Fibroblast of peridontal ligament (primary cell): ENCODE results near the gene NINJ1.

Source experiments
- DNase-seq: peaks from one replicate; pipeline ENCODE4 v3.0.0-alpha.2; 2010; ENCODE audit errors: extremely low read depth

Gene NINJ1, protein sequence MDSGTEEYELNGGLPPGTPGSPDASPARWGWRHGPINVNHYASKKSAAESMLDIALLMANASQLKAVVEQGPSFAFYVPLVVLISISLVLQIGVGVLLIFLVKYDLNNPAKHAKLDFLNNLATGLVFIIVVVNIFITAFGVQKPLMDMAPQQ

DNA sequence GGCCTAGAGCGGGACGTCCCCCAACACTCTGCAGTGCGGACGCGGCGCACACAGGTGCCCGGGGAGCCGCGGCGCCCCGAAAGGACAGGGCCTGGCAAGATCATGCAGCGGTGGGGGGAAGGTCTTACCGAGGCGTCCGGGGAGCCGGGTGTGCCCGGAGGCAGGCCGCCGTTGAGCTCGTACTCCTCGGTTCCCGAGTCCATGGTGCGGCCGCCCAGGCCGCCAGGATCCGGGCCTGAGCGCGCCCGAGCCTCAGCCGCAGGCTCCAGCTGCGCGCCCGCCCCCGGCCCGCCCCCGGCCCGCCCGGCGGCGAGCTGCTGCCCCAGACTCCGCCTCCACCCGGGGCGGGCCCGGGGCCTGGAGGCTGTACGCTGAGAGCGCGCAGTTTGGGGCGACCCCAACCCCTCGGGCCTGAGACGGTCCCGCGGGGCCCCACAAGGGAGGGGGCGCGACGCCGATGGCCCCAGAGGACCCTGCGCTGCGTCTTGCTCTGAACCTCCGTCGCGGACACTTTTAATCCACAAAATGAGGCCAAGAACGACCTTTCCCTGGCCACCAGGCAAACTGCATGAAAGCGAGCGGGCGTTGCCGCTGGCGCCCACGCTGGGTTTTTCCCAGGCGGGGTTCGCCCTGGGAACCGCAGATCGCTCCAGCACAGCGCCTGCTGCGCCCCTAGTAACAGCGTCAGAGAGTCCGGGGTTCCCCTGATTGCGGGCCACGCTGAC lies at the start of gene NINJ1:
TSS of gene NINJ1 (minus strand) at position 237 of the 725 bp plus-strand sequence. CDS start at position 203, 34 bp downstream.
- peak; percentile 56 for DNase-seq

DNA sequence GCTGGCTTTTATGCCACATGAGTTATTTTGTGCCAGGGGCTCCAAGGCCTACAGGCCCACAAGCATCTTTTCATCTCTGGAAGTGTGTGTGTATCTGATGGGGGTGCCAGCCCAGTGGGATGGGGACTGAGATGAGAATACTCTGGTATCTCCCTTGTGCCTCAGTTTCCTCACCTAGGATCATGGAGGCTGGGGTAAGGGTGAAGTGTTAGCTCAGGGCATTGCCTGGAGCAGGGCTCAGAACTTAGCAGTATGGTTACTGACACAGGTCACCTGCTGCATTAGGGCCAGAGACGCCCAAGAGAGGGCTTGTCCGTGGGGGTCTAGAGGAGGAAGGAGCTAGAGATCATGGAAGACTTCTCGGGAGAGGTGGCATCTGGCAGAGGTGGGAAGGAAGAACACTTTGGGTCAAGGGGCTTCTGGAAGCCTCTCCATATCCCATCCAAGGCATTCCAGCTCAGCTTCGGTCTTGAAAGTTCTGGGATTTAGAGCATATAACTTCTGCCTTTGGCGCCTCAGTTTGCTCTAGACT lies 49.1 kb upstream of the NINJ1 start:
- no peak for DNase-seq

DNA sequence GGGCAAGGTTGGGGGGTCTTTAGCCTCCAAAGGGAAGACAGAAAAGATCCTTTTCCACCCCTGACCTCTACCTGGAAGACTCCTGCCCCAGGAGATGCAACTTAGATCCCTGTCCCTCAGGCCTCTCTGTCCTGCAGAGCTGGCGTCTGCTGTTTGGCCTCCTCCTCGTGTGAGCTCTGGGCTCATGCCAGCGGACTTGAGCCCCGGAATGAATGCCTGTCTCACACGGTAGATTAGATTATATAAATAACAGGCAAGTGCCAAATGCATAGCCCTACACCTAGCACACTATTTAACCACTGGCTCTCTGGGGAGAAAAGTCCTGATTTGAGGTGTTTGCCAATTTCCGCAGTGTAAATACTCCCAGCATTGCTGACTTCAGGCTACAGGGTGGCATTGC lies 48.5 kb upstream of the NINJ1 start:
- DNase-seq, result no peak

DNA sequence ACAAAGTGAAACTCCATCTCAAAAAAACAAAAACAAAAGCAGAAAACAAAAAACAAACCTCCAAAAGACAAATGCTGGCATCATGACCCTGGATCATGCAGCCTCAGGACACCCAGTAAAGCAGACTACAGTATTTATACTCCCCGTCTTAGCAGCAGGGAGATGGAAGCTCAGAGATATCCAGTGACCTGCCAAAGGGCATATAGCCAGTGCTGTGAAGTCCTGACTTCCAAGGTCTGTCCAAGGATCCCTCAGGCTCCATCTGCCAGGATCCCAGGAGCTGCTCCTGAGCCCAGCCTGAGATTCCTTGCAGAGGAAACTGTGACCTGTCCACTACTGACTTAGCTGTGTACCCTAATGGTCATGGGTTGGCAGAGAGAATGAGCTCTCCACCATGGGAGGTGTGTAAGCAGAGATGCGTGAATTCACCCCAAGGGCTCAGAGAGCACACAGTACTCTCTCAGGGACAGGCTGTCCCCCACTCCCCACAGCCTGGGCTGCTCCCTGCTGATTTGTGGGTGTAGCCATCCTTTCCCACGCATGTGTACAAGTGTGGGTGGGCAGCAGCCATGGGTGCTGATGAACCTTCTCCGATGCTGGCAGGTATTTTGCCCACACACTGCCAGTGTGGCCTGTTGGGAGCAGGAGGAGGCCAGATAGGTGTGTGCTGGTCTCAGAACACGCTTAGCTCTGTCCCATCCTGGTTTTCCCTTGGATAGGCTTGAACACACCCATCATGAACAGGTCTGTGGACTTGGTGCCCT lies 47.8 kb upstream of the NINJ1 start:
- DNase-seq, result no peak

DNA sequence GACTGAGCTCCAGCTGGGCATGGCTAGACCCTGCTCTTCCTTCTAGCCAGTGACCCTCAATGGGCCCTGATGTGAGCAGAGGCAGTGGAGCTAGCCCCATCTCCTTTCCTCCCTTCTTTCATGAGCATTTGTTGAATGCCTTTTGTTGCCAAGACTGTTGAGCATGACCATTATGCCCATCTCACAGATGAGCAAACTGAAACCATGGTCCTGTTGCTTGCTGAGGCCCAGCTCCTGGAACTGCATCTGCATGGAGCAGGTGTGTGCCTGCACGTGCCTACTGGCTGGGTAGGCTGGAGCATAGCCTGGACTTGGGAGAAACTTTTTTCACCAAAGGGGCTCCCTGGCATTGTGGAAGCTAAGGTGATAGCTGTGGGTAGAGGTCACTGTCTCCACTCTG lies 46.9 kb upstream of the NINJ1 start:
- no peak for DNase-seq

DNA sequence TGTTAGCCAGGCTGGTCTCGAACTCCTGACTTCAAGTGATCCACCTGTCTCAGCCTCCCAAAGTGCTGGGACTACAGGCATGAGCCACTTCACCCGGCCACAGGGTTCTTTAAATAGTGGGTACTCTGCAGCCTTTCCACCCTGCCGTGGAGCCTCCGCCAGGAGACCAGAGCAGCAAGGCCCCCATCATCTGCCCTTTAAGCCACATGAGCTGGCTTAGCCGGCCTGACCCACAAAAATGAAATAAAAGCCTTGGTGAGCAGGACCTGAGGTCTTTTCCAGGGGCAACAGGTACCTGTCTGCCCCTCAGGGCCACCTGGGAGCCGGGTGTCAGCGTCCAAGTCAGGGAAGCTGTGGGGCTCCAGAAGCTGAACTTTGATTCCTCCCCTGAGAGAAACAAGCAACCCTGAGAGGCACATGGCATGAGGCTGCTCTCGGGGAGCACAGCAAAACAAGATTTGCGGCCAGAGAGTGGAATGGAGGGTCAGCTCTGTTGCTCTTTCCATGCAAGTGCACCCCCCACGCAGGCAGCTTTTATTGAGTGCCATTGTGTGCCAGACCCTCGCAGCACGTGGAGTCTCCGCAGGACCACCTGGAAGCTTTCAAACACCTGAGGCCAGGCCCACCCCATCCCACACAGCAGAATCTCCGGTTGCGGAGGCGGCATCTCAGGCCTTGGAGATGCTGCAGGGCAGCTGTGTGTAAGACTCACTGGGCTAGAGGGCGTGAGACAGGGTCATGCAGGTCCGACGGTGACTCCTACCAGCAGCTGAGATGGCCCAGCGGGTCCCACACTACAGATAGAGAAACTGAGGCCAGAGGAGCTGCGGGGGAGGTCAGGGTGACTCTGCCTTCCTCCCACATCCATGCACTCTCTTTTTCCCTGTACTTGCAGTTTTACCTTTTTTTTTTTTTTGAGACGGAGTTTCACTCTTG lies 45.1 kb upstream of the NINJ1 start:
- no peak for DNase-seq

DNA sequence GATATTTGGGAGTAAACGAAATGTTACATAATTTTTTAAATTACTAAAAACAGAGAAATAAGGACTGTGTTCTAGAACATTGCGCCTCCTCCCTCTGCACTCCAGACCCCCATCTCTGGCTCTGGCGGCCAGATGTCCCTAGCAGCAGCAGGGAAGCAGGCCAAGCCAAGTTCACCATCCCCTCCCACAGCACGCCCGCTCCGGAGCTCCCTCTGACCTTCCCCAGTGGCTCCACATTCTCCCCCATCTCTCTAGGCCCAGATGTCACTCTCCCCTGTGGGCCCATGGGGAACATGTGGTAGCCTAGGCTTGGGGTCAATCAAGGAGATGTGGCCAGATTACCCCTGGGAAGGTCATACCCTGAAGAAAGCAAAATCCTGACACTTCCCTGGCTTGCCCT lies 43.6 kb upstream of the NINJ1 start:
- no peak for DNase-seq

DNA sequence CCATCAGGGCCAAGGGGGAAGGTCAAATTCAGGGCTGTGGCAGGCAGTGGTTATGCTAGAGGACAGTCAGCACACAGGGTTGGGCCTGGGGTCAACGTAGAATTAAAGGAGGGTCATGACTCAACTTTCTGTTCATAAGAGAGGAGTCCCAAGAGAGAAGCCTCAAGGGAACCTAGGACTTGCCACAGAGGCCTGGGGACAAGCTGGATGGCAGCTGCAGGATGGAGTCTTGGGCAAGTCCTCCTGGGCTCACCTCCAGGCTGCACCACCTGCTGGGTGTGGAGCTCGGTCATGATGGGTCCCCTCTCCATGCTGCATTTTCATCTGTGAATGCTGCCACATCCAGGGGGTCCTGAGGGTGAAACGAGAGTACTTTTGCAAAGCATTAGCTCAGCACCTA lies 40.9 kb upstream of the NINJ1 start:
- no peak for DNase-seq

DNA sequence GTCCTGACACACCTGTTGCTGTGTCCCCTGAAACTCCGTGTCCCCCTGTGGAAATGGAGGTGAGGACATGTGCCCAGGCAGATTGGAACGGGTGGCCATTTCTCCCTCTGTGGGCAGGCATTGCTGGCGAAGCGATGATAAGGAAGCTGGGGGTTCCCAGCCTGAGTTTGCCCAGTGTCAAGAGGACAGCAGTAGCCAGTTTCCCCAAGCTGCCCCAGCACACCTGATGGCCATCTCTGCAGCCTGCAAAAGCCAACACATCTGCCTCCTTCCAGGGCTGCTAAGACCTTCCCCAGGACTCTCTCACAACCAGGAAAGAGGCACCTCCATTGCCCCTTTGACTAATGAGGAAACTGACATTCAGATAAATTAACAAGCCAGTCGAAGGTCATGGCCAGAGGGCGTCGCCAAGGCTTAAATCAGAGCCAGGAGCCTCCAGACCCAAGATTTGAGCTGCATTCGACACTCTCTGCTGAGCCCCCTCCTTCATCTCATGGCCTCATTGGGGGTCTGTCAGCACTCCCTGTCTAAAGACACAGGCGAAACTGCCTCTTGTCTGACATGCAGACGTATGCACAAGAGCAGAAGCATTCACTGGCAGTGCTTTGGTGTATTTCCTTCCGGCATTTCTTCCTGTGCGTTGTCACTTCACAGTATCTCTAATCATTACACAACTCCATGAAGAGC lies 39.5 kb upstream of the NINJ1 start:
- DNase-seq, result no peak

DNA sequence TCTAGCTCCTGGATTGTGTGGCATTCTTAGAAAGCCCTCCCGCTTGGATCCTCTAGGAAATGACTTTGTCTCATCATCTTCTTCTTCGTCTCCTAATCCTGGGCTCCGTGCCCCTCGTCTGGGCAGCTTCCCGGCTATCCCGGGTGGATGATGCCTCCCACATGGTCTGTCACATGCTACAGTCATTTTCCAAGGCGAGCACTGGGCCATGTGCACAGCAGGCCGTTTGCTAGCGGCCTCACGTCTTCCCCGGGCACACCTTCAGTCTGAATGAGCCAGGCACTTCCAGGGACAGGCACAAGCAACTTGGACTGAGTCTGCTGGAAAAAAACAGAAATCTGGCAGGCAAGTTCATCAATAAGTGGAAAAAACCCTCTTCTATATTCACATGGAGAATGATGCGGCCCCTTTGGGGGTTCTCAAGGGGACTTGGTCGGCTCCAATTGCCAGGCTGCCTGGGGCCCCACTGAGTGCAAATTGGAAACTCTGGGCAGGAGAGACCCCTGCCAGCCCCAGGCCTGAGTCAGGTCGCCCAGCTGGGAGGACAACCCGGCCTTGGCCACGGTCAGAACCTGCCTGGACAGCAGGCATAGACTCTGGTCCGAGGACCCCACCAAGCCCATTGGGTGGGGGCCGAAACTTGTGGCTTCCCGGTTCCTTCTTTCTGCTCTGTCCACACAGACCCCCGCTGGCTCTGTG lies 38.8 kb upstream of the NINJ1 start:
- no peak for DNase-seq

DNA sequence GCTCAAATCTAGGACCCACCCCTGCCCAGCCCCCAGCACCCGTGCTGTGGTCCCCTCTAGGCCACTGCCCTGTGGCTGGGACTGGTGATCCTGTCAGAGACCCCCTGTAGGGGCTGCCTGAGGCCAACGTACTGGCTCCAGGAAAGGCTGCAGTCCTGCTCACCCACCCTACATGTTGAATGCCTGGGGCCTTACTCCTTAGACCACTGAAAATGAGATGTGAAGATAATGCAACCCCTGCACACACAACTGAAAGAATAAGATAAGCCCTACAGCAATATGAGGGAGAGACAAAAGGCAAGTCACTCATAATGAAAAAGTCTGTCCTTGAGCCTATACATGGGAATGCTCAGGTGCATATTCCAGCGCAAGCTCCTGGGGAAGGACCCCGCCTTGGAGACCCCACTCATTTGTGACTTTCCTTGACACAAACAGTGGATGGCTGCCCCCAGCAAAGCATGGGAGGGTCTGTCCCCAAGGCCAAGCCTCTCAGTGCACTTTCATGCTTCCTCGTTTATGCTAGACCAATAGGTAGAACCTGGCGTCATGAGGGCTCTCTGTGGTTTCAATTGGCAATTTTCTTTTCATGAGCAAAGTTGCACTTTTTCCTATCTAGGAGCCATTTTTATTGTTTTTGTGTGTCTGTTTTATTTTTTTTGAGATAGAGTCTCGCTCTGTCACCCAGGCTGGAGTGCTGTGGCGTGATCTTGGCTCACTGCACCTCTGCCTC lies 37.4 kb upstream of the NINJ1 start:
- no peak for DNase-seq

DNA sequence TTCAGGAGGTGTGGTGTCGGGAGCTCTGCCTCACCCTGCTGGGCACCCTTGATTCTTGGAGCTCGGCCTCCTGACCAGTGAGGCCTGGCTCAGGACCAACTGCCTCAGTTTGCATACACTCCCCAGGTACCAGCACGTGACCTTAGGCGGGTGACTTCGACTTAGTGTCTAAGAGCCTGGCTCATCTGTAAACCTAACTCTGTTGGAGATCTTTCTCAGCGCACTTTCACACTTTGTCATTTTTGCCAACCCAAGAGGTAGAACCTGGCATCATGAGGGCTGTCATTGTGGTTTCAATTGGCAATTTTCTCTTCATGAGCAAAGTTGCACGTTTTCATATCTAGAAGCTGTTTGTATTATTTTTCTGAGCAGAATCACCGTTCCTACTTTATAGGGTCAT lies 36.5 kb upstream of the NINJ1 start:
- no peak for DNase-seq

DNA sequence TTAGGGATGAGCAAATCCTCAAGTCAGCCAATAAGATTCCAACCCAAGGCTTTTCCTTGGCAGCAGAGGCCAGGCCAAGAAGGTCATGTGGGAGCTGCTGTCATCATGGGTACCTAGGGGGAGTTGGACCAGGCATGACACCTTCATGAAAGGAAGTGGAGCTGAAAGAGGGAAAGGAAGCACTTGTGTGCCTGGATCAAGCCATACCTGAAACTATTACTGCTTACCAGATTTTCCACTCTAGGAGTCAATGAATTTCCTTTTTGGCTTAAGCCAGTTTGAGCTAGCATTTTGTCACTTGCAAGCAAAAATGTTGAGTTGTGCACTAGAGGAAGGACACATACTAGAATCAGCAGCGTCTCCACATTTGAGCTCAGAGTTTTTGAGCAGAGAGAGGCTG lies 35.4 kb upstream of the NINJ1 start:
- no peak for DNase-seq

DNA sequence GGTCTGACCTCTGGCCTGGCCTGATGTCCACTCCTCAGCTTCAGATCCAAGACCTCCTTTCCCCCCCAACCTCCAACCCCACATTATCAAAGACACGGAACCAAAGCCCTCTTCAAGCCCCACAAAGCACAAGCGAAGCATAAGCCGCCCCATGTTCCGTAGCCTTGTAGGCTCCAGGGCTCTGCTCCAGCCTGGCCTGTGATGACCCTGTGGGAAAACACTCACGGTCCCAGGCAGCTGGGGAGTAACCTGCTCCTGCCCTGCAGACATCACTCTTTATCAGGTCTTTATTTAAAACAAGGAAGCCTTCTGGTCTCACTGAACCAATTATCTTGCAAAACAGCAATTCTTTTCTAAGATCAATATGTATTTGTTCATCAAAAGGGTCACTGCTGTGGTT lies 34.5 kb upstream of the NINJ1 start:
- no peak for DNase-seq

DNA sequence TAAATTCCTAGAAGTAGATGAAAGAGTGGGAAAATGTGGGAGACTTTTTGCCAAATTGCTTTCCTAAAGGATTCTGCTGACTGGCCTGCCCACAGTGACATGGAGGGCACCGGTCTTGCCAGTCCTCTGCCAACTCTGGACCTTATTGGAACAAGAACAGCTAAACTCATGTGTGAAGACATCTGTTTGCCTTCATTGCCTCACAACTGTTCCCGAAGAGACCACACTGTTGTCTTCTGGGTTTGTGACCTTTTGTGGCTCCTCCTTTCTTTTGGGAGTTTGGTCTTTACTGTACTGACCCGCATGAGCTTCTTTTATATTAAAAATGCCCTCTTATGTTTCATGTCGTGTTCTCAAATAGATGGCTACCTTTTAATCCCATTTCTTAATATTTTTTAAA lies 33.8 kb upstream of the NINJ1 start:
- no peak for DNase-seq

DNA sequence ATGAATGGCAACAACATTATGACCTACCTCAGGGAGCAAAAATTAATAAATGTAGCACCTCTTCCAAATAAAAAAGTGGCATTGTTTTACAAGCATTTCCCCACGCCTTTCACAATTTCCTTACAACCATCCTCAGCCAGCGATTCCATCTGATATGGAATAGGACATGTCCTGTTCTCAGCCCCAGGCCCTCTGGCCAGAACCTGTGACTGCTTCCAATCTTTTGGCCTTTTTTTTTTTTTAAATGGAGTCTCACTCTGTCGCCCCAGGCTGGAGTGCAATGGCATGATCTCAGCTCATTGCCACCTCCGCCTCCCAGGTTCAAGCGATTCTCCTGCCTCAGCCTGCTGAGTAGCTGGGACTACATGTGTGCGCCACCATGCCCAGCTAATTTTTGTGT lies 33.1 kb upstream of the NINJ1 start:
- DNase-seq, result no peak

DNA sequence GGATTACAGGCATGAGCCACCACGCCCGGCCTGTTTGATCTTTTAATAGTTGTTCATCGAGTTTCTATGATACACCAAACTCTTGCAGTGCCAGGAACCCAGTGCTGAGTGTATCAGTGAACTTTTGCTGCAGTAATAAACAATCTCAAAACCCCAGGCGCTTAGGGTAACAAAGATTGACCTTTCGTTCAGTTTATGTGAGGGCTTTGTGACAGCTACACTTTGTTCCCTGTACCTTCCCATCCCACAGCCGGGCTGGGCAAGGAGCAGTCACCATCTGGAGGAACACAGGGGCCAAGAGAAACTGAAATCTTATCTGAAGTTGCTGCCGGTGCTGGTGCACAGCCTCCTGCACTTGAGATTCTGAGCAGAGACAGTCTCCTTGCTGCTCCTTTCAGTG lies 32.6 kb upstream of the NINJ1 start:
- no peak for DNase-seq

DNA sequence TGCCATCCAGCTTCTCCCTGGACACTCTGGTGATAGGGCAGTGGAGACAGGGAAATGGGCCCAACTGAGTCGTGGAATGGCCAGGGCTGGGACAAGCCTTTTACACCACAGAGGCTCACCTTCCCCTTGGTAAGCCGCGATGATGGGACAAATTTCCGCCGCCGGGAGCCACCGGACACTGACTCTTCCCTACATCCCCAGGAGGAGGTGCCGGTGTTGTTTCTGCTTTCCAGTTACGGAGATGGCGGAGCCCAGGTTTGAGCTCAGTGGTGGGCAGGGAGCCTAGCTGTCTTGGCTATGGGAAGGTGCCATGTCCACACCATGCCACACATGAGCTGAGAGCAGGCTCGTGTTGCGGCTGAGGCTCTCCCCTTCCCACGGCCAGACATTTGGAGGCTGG lies 30.0 kb upstream of the NINJ1 start:
- no peak for DNase-seq

DNA sequence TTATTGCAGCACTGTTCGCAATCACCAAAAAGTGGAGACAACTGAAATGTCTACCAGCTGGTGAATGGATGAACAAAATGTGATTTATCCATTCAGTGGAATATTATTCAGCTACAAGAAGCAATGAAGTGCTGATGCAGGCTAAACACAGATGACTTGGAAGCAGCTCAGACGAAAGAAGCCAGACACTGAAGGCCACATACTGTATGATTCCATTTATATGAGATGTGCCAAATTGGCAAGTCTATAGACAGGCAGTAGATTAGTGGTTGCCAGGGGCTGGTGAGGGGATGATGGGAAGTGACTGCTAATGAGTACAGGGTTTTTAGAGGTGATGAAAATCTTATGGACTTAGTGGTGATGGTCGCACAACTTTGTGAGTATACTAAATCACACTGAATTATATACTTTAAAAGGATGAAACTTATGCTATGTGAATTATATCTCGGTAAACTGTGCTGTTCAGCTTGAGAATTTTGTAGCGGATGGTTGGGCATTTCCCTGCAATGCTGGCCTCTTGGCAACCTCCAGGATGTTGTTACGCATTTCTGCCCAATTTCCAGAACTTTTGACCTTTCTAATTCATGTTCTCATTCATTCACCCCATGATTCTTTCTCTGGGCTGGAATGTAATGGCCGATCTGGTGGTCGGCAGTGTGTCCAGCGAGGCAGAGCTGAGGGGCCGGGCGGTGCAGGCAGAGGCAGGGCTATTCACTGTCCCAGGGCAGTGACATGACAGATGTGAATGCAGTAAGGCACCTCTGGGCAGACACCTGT lies 27.9 kb upstream of the NINJ1 start:
- DNase-seq, result peak; percentile 39
